A673 (cell line): ENCODE results near the gene RPTOR. TPM values are rescaled to one million over a fixed set of nuclear protein-coding genes. Genes with fewer than 3 reads are reported as not detected.

Experiments used
- BruUV-seq: library from RNA; stranded (reverse); fragments of 400-500 nt; replicated peaks from 2 replicates; lab custom pipeline; 2021; lab: Mats Ljungman, UMichigan
- CTCF ChIA-PET: fragments of 300-600 bp; sonication (Branson Sonifier 250); formaldehyde crosslinking; loops from one replicate; lab custom pipeline; 2022; ENCODE audit warnings: antibody characterized with exemption; lab: Charles Lee
- POLR2A ChIA-PET: fragments of 300-600 bp; sonication (Branson Sonifier 250); formaldehyde crosslinking; loops from one replicate; lab custom pipeline; 2022; ENCODE audit warnings: antibody characterized with exemption; ENCODE audit not compliant: low non-redundant PET; lab: Charles Lee
- DNase-seq: peaks from one replicate; pipeline ENCODE4 v3.0.0-alpha.2; 2015; ENCODE audit warnings: low spot score
- H3K27ac ChIP-seq: fragments of 200-600 bp; sonication (generic); 2 replicates; pipeline ENCODE4 v1.5.1; 2016; ENCODE audit warnings: mixed run types, low read depth, mild to moderate bottlenecking, mixed read lengths, antibody characterized with exemption, low read length; ENCODE audit not compliant: poor library complexity, severe bottlenecking
- H3K27me3 ChIP-seq: fragments of 200-600 bp; sonication (generic); replicated peaks from 2 replicates; pipeline ENCODE4 v1.6.1; 2017; ENCODE audit warnings: mixed run types, low read depth, mild to moderate bottlenecking, mixed read lengths, antibody characterized with exemption, low read length; ENCODE audit not compliant: insufficient read depth, poor library complexity
- H3K36me3 ChIP-seq: fragments of 200-600 bp; sonication (generic); 2 replicates; pipeline ENCODE4 v1.6.1; 2016; ENCODE audit warnings: mixed run types, mild to moderate bottlenecking, mixed read lengths, antibody characterized with exemption, low read length; ENCODE audit not compliant: insufficient read depth, poor library complexity, severe bottlenecking
- H3K4me1 ChIP-seq: fragments of 200-600 bp; sonication (generic); 2 replicates; pipeline ENCODE4 v1.6.1; 2017; ENCODE audit warnings: mixed run types, mild to moderate bottlenecking, mixed read lengths, antibody characterized with exemption, low read length; ENCODE audit not compliant: insufficient read depth, poor library complexity, severe bottlenecking
- H3K4me3 ChIP-seq: fragments of 200-600 bp; sonication (generic); 2 replicates; pipeline ENCODE4 v1.5.1; 2016; ENCODE audit warnings: low read depth, mixed run types, mild to moderate bottlenecking, mixed read lengths, low read length; ENCODE audit not compliant: poor library complexity, severe bottlenecking
- H3K9me3 ChIP-seq: fragments of 200-600 bp; sonication (generic); 2 replicates; pipeline ENCODE4 v1.6.1; 2016; ENCODE audit warnings: mixed run types, low read depth, mild to moderate bottlenecking, mixed read lengths, antibody characterized with exemption, low read length; ENCODE audit not compliant: poor library complexity, severe bottlenecking
- CTCF ChIP-seq: fragments of 300-800, 200-600 bp; sonication (generic); conservative IDR thresholded peaks from 2 replicates; pipeline ENCODE4 v1.5.1; 2017; ENCODE audit warnings: low read depth, mild to moderate bottlenecking, antibody characterized with exemption, low read length, moderate library complexity, mixed read lengths
- EZH2 ChIP-seq: fragments of 200-600 bp; sonication (generic); IDR thresholded peaks from 2 replicates; pipeline ENCODE4 v1.6.1; 2017; ENCODE audit warnings: borderline replicate concordance, low read depth, mild to moderate bottlenecking, mixed read lengths, antibody characterized with exemption, low read length; ENCODE audit not compliant: poor library complexity, severe bottlenecking
- intact Hi-C: fragments of 100-400 bp; cut with micrococcal nuclease; formaldehyde crosslinking; loops from one replicate; pipeline ENCODE4 v1.10.0; 2022; ENCODE audit not compliant: unreplicated experiment
- total RNA-seq: library from RNA; stranded (reverse); gene quantifications from 2 replicates; pipeline ENCODE4 v1.2.3, GENCODE V29; 2021

RPTOR gene
- total RNA-seq, 1 experiment from 2014 or later = 55.2 TPM

DNA sequence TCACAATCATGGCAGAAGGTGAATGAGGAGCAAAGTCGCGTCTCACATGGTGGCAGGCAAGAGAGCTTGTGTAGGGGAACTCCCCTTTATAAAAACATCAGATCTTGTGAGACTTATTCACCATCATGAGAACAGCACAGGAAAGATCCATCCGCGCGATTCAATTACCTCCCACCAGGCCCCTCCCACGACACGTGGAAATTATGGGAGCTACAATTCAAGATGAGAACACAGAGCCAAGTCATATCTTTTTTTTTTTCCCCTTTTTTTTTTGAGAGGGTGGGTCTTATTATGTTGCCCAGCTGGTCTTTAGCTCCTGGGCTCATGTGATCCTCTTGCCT, 60.0 kb downstream of the RPTOR start:
- Histone ChIP-seq H3K27ac (no peak overlapping the region), H3K4me3 (no peak overlapping the region), H3K36me3 (no peaks in the 10 kb centered on the region), H3K4me1 (peaks cover 4% of the 10 kb centered on the region), H3K9me3 (no peaks in the 10 kb centered on the region), H3K27me3 (no peaks in the 10 kb centered on the region)
- TF ChIP-seq EZH2 (no peak), CTCF (no peak)
- ChIA-PET CTCF (no interaction called here), POLR2A (no interaction called here)
- DNase-seq = no peak
- intact Hi-C loops = no loop called here
- no TSS peak for BruUV-seq

DNA sequence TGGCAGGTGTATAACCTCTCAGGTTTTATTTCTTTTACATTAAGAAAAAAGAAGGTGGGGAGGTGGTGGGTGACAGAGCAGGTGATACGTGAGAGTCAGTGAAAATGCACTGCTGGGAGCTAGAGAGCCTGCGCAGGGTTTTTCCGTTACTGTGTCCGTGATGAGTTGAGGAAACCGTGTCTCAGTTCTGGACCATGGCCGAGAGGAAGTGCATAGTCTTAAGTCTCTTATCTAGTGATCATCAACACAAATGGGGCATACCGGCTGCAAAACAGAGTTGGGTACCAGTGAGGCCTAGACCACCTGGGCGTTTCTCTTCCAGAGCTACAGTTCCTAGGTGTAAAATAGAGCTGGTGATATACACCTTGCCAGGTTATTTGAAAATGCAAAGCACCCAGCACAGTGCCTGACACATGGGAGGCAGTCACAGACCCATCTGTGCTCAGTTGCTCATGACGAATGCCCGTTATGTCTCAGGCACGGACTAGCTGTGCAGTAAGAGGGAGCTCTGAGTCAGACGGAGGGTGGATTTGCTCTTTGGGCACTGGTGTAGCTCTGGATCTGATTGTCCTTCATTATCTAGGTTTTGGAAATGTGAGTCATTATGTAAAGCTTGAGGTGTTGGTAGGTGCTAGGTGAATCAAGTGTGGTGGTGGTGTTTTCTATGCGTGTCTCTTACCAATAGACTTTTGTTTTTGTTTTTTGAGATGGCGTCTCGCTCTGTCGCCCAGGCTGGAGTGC, 60.9 kb downstream of the RPTOR start:
- no peaks in the 10 kb centered on the region for H3K36me3 ChIP-seq
- no peaks in the 10 kb centered on the region for H3K4me1 ChIP-seq
- H3K27ac ChIP-seq = no peak overlapping the region
- BruUV-seq = no TSS peak
- intact Hi-C loops = no loop called here
- no peaks in the 10 kb centered on the region for H3K27me3 ChIP-seq
- ChIA-PET CTCF (no interaction called here), POLR2A (no interaction called here)
- DNase-seq = no peak
- TF ChIP-seq CTCF (no peak), EZH2 (no peak)
- no peak overlapping the region for H3K4me3 ChIP-seq
- H3K9me3 ChIP-seq = no peaks in the 10 kb centered on the region

DNA sequence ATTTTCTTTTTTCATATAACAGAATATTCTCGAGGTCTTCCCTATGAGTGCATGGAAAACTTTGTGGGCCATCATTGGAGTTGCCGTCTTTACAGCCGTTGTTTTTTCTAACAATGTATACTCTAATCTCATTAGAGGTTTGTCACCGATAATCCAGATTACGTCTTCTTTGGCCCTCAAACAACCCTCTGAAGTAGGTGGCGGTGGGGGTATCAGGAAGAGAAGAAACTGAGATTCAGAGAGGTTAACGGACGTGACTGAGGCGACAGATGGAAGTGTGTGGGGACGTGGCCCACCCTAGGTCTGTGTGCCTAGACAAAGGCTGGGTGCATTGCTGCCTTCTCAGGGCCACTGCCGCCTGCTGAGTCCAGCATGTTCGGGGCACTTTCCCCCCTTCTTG, 63.7 kb downstream of the RPTOR start:
- Histone ChIP-seq H3K27me3 (no peaks in the 10 kb centered on the region), H3K4me1 (no peaks in the 10 kb centered on the region), H3K4me3 (no peak overlapping the region), H3K36me3 (no peaks in the 10 kb centered on the region), H3K9me3 (no peaks in the 10 kb centered on the region), H3K27ac (no peak overlapping the region)
- CTCF ChIA-PET = no interaction called here
- intact Hi-C loops = no loop called here
- BruUV-seq = no TSS peak
- DNase-seq = no peak
- POLR2A ChIA-PET = no interaction called here
- TF ChIP-seq EZH2 (no peak), CTCF (no peak)
